Measurements from ENCODE around the gene CORO7.
"Not testable (repeated sequence)": the region's sequence is repeated elsewhere in the genome, so short reads cannot be mapped to it uniquely, and the experiment has no call there.

Gene CORO7

DNA sequence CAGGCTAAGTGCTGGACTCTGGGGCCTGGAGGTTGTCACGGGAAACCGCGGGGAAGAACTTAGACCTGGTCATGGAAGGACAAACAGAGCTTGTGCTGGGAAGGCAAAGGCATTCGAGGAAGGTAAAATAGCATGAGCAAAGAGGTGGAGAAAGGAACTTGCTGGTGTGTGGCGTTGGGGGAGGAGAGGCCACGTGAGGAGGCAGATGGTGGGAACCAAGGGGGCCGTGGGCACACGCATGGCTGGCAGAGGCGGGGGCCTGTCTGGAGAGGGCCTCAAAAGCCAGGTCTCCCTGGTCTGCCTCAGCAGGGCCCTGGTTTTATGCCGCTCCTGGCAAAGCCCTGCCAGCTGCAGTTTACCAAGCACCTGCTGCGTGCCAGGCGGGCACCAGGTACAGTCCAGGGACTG lies 15.3 kb downstream of the CORO7 start:
- no peak overlapping the region for H3K4me3 ChIP-seq (ENCODE audit: low read length)
- TF ChIP-seq ZNF274 (IDR thresholded peaks at IDR 0.05; ENCODE audit: low read depth, low read length): no peak

DNA sequence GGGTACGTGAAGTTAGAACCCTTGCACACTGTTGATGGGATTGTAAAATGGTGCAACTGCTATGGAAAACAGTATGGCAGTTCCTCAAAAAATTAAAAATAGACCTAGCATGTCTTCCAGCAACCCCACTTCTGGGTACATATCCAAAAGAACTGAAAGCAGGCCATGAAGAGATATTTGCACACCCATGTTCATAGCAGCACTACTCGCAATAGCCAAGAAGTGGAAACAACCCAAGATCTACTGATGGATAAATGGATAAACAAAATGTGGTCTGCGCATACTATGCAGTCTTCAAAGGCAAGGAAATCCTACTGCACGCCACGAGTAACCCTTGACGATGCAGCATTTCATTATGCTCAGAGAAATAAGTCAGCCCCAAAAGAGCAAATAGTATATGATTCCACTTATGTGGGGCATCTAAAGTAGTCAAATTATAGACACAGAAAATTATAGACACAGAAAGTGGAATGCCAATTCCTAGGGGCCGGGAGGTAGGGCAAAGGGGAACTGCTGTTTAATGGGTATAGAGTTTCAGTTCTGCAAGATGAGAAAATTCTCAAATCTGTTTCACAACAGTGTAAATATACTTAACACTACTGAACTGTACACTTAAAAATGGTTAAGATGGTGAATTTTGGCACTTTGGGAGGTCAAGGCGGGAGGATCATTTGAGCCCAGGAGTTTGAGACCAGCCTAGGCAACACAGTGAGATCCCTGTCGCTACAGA lies 17.2 kb downstream of the CORO7 start:
- TF ChIP-seq ZNF274 (IDR thresholded peaks at IDR 0.05; ENCODE audit: low read depth, low read length): no peak
- no peak overlapping the region for H3K4me3 ChIP-seq (ENCODE audit: low read length)

DNA sequence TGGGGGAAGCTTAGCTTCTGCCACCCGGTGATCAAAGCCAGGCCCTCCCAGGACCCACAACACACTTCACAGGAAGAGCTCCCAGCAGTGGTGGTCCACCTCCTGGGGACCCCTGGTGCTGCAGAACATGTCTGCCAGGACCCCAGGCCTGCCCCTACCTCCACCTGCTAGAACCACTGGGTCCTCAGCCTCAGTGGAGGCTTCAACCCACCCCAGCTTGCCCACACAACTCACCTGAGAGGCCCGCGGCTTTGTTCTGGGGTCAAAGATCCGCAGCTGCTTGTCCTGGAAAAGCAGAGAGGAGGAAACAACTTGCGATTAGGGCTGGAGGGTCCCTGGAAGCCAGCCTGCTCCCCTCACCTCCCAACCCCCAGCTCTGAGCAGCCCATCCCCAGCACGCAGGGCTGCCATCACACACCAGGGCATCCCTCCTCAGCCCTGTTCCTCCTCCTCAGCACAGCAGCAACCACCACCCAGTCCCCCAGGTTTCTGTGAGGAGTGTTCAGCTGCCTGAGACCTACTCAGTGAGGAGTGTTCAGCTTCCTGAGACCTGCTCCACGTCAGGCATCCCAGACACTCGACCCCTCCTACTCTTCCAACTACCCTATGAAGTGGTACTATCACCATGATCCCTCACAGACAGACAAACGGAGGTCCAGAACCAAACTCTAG lies 21.2 kb downstream of the CORO7 start:
- no peak for TF ChIP-seq ZNF274 (IDR thresholded peaks at IDR 0.05; ENCODE audit: low read depth, low read length)
- no peak overlapping the region for H3K4me3 ChIP-seq (ENCODE audit: low read length)

DNA sequence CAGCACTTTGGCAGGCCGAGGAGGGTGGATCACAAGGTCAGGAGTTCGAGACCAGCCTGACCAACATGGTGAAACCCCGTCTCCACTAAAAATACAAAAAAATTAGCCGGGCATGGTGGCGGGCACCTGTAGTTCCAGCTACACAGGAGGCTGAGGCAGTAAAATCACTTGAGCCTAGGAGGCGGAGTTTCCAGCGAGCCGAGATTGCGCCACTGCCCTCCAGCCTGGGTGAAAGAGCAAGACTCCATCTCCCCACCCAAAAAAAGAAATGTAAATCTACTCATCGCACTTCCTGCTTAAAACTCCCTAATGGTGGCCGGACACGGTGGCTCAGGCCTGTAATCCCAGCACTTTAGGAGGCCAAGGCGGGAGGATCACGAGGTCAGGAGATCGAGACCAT lies 22.5 kb downstream of the CORO7 start:
- H3K4me3 ChIP-seq (ENCODE audit: low read length): not testable (repeated sequence)

DNA sequence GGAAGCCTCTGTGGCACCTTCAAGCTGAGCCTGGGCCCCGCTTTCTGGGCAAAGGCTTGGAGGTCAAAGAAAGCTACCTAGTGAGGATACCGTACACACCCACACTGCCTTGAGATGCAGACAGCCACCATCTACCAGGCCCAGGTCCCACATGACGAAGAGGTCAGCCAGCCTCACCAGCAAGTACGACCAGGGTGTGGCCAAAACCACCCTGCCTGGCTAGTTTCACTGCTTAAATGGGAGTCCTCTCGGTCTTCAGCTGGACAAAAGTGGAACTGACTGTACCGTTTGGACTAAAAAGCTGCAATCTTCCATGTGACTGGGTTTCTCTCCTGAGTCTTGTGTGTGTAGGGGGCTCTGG lies 23.2 kb downstream of the CORO7 start:
- no peak overlapping the region for H3K4me3 ChIP-seq (ENCODE audit: low read length)
- no peak for TF ChIP-seq ZNF274 (IDR thresholded peaks at IDR 0.05; ENCODE audit: low read depth, low read length)

DNA sequence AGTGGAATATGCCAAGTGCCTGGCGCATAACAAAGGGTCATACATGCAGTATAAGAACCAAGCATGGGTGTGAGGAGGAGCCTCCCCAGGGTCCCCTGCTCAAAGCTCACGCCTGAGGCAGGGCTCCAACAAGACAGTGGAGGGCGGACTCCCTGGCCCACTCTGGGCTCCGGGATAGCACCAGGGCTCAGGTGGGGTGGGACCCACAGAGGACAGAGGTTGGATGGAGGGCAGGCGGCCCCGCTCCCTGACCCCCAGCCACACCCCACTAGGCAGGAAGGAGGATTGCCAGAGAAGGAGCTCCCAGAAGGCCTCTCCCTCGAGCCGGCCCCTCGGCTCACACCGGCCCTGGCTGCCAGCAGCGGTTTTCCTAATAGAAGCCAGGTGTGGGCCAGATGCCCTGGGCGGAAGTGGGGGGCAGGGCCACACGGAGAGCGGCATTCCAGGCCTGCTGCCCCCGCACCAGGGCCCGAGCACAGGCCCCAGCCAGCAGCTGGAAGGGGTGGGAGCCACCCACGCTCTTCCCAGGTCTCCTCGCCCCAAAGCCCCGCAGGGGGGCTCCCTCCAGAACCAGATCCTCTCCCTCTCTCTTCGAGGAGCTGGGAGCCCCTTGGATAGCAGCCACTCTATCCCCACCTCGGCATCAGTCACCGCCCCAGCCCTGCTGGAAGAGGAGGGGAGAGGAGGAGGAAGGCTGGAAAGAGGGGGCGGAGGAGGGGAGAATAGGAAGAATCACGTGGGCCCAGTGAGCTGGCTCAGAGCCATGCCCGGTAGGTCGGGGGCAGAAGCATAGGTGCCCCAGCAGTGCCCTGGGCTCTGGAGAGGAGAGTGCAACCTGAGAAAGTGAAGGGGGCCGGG lies 23.8 kb downstream of the CORO7 start:
- H3K4me3 ChIP-seq (ENCODE audit: low read length): no peak overlapping the region
- no peak for TF ChIP-seq ZNF274 (IDR thresholded peaks at IDR 0.05; ENCODE audit: low read depth, low read length)

DNA sequence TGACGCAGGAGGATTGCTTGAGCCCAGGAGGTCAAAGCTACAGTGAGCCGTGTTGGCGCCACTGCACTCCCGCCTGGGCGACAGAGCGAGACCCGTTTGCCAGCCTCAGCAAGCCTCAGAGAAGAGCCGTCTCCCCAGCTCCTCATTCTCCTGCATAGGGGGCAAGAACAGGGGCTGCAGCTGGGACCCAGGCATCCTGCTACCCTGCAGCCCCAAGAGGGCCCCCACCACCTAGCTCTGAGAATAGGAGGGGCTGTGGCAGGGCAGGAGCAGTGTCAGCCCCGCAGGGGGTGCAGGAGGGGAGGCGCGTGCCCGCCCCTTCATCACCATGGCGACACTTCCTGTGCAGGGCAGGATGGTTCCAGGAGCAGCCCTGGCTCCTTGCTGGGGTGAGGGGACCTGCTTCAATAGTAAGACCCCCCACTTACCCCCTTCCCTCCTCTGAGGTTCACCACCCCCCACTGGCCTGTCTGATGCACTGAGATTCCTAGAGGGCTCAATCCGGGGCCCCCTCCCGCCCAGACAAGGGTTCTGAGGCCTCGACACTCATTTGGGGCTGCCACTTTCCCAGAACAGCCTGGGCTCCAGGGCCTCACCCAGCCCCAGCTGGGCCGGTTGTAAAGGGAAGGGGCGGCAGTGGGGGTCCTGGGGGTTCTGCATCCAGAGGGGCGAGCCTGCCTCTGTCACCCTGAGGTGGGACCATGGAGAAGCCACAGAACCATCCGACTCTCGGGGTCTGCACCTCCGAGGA lies 24.6 kb downstream of the CORO7 start:
- no peak overlapping the region for H3K4me3 ChIP-seq (ENCODE audit: low read length)
- no peak for TF ChIP-seq ZNF274 (IDR thresholded peaks at IDR 0.05; ENCODE audit: low read depth, low read length)

DNA sequence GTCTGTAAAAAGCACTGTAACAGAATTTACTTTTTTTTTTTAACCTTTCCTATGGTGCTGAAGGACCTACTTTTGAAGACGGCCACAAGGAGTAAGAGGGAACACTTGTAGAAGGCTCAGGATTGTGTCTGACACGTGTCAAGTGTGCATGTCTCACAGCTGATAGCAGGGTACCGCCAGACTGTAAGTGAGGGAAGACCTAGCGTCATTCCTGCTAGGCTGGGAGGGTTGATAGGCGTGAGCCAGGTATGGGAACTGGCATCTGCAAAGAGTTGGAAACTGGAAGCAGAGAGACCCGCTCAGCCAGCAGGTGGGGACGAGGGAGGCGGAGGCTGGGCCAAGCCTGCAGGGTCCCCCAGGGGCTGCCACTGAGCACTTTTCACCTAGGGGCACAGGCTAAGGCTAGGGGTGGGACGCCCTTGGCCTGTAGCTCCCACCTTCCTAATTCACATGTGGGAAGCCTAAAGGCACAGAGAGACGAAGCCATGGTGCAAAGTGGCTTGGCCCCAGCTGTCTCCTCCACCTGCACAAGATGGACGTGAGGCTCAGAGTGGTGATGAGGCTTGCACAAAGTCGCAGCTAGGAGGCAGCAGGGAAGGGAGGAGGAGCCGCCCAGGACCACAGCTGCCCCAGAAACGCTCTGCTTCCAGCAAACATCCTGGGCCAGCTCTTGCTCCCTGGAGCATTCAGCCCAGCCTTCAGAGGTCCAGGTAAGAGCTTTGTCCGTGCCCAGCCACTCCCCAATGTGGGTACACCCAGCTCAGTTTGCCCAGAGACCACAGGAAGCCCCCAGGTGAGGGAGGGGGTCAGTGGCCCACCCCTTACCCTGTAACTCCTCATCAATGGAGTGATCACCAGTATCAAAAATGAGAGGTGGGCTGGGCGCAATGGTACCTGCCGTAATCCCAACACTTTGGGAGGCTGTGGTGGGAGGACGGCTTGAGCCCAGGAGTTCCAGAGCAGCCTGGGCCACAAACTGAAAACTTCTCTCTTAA lies 25.8 kb downstream of the CORO7 start:
- no peak overlapping the region for H3K4me3 ChIP-seq (ENCODE audit: low read length)
- no peak for TF ChIP-seq ZNF274 (IDR thresholded peaks at IDR 0.05; ENCODE audit: low read depth, low read length)

DNA sequence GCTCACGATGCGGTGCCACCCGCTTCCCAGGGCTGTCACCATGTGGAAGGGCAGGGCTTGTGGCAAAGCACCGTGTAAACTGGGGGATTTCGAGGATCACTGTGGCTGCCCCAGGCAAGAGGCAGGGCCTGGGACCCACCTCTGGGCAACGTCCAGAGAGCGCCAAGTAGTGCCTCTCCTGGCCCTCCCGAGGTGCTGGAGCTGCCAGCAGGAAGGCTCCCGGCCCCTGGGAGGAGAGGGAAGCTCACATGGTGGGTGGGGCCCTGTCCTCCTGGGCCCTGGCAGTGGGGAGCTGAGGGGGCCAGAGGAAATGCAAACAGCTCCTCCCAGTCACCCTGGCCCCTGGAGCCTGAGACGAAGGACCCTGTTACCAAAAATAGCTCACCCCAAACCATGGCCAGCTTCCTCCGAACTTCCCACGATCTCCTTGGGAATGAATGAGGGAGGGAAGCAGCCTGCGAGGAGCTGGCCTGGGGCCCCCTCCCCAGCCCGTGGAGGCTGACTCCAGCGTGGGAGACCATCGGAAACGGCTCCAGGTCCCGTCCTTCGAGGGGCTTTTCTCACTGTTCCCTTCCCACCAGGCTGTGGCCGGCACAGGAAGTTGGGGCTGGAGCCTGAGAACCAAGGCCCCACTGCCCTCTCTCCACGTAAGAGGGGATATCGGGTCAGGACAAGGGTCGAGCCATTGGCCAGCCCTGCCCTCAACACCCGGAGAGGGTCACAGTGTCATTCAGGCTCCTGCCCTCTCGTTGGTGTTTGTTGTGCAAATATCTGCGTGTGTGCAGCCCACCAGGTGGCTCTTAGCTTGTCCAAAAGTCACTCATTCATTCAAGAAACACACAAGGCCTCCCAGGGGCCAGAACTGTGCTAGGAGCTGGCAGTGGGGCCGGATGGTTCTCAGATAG lies 27.1 kb downstream of the CORO7 start:
- H3K4me3 ChIP-seq (ENCODE audit: low read length): no peak overlapping the region
- TF ChIP-seq ZNF274 (IDR thresholded peaks at IDR 0.05; ENCODE audit: low read depth, low read length): no peak

DNA sequence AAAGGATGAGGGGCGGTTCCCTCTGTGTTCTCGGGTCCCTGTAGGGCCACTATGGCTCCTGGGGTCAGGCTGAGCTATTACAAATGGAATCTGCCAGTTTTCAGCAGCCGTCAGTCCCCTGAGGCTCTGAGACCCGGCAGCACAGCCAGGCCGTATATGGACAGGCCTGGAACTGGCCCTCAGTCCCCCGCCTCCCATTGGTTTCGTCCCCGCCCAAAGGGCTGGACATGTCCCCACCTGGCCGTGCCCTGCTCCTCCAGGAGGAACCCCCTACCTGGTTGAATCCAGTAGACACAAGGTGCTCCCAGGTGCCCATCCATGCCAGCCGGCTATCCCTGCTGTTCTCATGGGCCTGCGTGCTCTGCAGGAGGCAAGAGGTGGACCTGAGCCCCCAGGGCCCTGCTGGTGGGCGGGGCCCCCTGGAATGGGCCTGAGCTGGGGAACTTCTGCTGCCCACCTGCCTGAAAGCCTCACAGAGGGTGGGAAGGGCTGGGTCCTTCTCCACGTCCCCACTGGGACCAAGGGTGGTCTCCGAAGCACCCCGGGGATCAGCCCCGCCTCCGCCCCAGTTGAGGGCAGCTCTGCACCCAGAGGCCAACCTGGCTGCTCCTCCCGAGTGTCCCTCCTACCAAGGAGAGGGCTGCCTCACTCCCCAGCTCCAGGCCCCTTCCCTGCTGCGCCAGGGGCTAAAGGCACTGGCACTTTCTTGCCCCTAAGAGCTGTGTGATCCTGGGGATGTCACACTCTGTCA lies 27.9 kb downstream of the CORO7 start:
- no peak overlapping the region for H3K4me3 ChIP-seq (ENCODE audit: low read length)

DNA sequence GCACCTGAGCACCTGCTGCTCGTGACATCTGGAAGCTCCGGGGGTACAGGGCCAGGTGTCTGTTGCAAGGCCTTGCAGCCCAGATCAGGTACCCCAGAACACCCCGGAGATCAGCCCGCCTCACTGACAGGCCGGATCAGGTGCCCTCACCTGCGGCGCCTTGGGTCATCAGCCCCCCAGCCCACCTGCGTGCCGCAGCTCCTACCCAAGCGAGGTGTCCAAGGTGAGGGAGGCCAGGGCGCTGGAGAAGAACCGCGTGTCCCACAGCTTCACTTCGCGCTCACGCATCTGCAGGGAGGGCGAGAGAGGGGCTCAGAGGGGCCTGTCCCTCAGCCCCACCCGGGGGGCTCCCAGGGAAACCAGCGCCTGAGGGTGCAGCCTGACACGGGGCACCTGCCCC lies 28.6 kb downstream of the CORO7 start:
- H3K4me3 ChIP-seq (ENCODE audit: low read length): no peak overlapping the region
- TF ChIP-seq ZNF274 (IDR thresholded peaks at IDR 0.05; ENCODE audit: low read depth, low read length): no peak

More for the DNA sequence above, 27.9 kb downstream of the CORO7 start:
- TF ChIP-seq ZNF274 (IDR thresholded peaks at IDR 0.05; ENCODE audit: low read depth, low read length): no peak
